ENCODE data around the gene TRMT1L. TPM values are rescaled to one million over a fixed set of nuclear protein-coding genes. Genes with fewer than 3 reads are reported as not detected.

The TRMT1L gene
- total and polyA plus RNA-seq, 9 donors: 11.0 to 14.2 (median 13.1) TPM

GRCh38 chr1:185157599-185158412 is 1.1 kb upstream of the TRMT1L start:
- Histone ChIP-seq H3K4me3 (ENCODE audit: low read length) (peak overlapping the region; percentile 95), H3K4me1 (ENCODE audit: control insufficient read depth, insufficient read depth, low read length) (peaks cover 8% of the 10 kb centered on the region), H3K36me3 (ENCODE audit: control insufficient read depth, insufficient read depth, low read length) (peaks cover 3% of the 10 kb centered on the region), H3K27me3 (ENCODE audit: control insufficient read depth, insufficient read depth, low read length) (no peaks in the 10 kb centered on the region), H3K27ac (ENCODE audit: low read length) (peak overlapping the region; percentile 98), H3K9me3 (replicated peaks; ENCODE audit: control insufficient read depth, low read depth, low read length) (no peaks in the 10 kb centered on the region)
- DNase-seq: peak; percentile 45
- 0% methylated on average over 5 of the region's 20 CpGs for WGBS (ENCODE audit: insufficient coverage)

GRCh38 chr1:185156288-185156853 is 382 bp downstream of the TRMT1L start:
- 1% methylated on average over 25 of the region's 30 CpGs for WGBS (ENCODE audit: insufficient coverage)
- H3K27me3 ChIP-seq (ENCODE audit: control insufficient read depth, insufficient read depth, low read length): no peaks in the 10 kb centered on the region
- no peaks in the 10 kb centered on the region for H3K9me3 ChIP-seq (replicated peaks; ENCODE audit: control insufficient read depth, low read depth, low read length)
- peaks cover 8% of the 10 kb centered on the region for H3K4me1 ChIP-seq (ENCODE audit: control insufficient read depth, insufficient read depth, low read length)
- H3K4me3 ChIP-seq (ENCODE audit: low read length): peak overlapping the region; percentile 95
- H3K27ac ChIP-seq (ENCODE audit: low read length): peak overlapping the region; percentile 100
- peaks cover 3% of the 10 kb centered on the region for H3K36me3 ChIP-seq (ENCODE audit: control insufficient read depth, insufficient read depth, low read length)
- DNase-seq: no peak

- no peaks in the 10 kb centered on the region for H3K9me3 ChIP-seq (replicated peaks; ENCODE audit: control insufficient read depth, low read depth, low read length)
- WGBS (ENCODE audit: insufficient coverage): 0% methylated on average over 6 of the region's 11 CpGs
- peak overlapping the region; percentile 95 for H3K4me3 ChIP-seq (ENCODE audit: low read length)
- peak overlapping the region; percentile 100 for H3K27ac ChIP-seq (ENCODE audit: low read length)
- peaks cover 4% of the 10 kb centered on the region for H3K36me3 ChIP-seq (ENCODE audit: control insufficient read depth, insufficient read depth, low read length)
- DNase-seq: peak; percentile 67
- H3K4me1 ChIP-seq (ENCODE audit: control insufficient read depth, insufficient read depth, low read length): peaks cover 8% of the 10 kb centered on the region
- no peaks in the 10 kb centered on the region for H3K27me3 ChIP-seq (ENCODE audit: control insufficient read depth, insufficient read depth, low read length)
These were observed 1.0 kb downstream of the TRMT1L start for GRCh38 chr1:185155600-185156287.

GRCh38 chr1:185154912-185155513 is 1.7 kb downstream of the TRMT1L start:
- H3K36me3 ChIP-seq (ENCODE audit: control insufficient read depth, insufficient read depth, low read length): peaks cover 6% of the 10 kb centered on the region
- no peak for DNase-seq
- WGBS (ENCODE audit: insufficient coverage): no CpG with 5 or more reads among the region's 2 CpGs
- H3K9me3 ChIP-seq (replicated peaks; ENCODE audit: control insufficient read depth, low read depth, low read length): no peaks in the 10 kb centered on the region
- H3K27ac ChIP-seq (ENCODE audit: low read length): peak overlapping the region; percentile 100
- peaks cover 8% of the 10 kb centered on the region for H3K4me1 ChIP-seq (ENCODE audit: control insufficient read depth, insufficient read depth, low read length)
- no peak overlapping the region for H3K4me3 ChIP-seq (ENCODE audit: low read length)
- no peaks in the 10 kb centered on the region for H3K27me3 ChIP-seq (ENCODE audit: control insufficient read depth, insufficient read depth, low read length)

- no peak overlapping the region for H3K4me3 ChIP-seq (ENCODE audit: low read length)
- peaks cover 2% of the 10 kb centered on the region for H3K4me1 ChIP-seq (ENCODE audit: control insufficient read depth, insufficient read depth, low read length)
- WGBS (ENCODE audit: insufficient coverage): no CpG with 5 or more reads among the region's 3 CpGs
- no peak overlapping the region for H3K27ac ChIP-seq (ENCODE audit: low read length)
- DNase-seq: peak; percentile 12
- peaks cover 14% of the 10 kb centered on the region for H3K36me3 ChIP-seq (ENCODE audit: control insufficient read depth, insufficient read depth, low read length)
- no peaks in the 10 kb centered on the region for H3K9me3 ChIP-seq (replicated peaks; ENCODE audit: control insufficient read depth, low read depth, low read length)
- no peaks in the 10 kb centered on the region for H3K27me3 ChIP-seq (ENCODE audit: control insufficient read depth, insufficient read depth, low read length)
These were observed 4.5 kb downstream of the TRMT1L start for GRCh38 chr1:185152187-185152767.

- no CpG with 5 or more reads among the region's 5 CpGs for WGBS (ENCODE audit: insufficient coverage)
- DNase-seq: no peak
- H3K27ac ChIP-seq (ENCODE audit: low read length): no peak overlapping the region
- no peaks in the 10 kb centered on the region for H3K27me3 ChIP-seq (ENCODE audit: control insufficient read depth, insufficient read depth, low read length)
- no peaks in the 10 kb centered on the region for H3K9me3 ChIP-seq (replicated peaks; ENCODE audit: control insufficient read depth, low read depth, low read length)
- peaks cover 2% of the 10 kb centered on the region for H3K4me1 ChIP-seq (ENCODE audit: control insufficient read depth, insufficient read depth, low read length)
- H3K36me3 ChIP-seq (ENCODE audit: control insufficient read depth, insufficient read depth, low read length): peaks cover 14% of the 10 kb centered on the region
- no peak overlapping the region for H3K4me3 ChIP-seq (ENCODE audit: low read length)
These were observed 5.5 kb downstream of the TRMT1L start for GRCh38 chr1:185151215-185151614.

- Histone ChIP-seq H3K9me3 (replicated peaks; ENCODE audit: control insufficient read depth, low read depth, low read length) (no peaks in the 10 kb centered on the region), H3K36me3 (ENCODE audit: control insufficient read depth, insufficient read depth, low read length) (peaks cover 12% of the 10 kb centered on the region), H3K4me1 (ENCODE audit: control insufficient read depth, insufficient read depth, low read length) (no peaks in the 10 kb centered on the region), H3K27me3 (ENCODE audit: control insufficient read depth, insufficient read depth, low read length) (no peaks in the 10 kb centered on the region), H3K27ac (ENCODE audit: low read length) (no peak overlapping the region), H3K4me3 (ENCODE audit: low read length) (no peak overlapping the region)
- no peak for DNase-seq
These were observed 12.5 kb downstream of the TRMT1L start for GRCh38 chr1:185144233-185144632.

- H3K4me3 ChIP-seq (ENCODE audit: low read length): no peak overlapping the region
- H3K36me3 ChIP-seq (ENCODE audit: control insufficient read depth, insufficient read depth, low read length): peaks cover 15% of the 10 kb centered on the region
- WGBS (ENCODE audit: insufficient coverage): no CpG with 5 or more reads among the region's 4 CpGs
These were observed 17.5 kb downstream of the TRMT1L start for GRCh38 chr1:185139246-185139645.

GRCh38 chr1:185137896-185138545 is 18.7 kb downstream of the TRMT1L start:
- Histone ChIP-seq H3K4me3 (ENCODE audit: low read length) (no peak overlapping the region), H3K9me3 (replicated peaks; ENCODE audit: control insufficient read depth, low read depth, low read length) (peaks cover 2% of the 10 kb centered on the region), H3K27me3 (ENCODE audit: control insufficient read depth, insufficient read depth, low read length) (no peaks in the 10 kb centered on the region), H3K36me3 (ENCODE audit: control insufficient read depth, insufficient read depth, low read length) (peaks cover 23% of the 10 kb centered on the region), H3K27ac (ENCODE audit: low read length) (no peak overlapping the region), H3K4me1 (ENCODE audit: control insufficient read depth, insufficient read depth, low read length) (no peaks in the 10 kb centered on the region)
- whole genome bisulfite sequencing (ENCODE audit: insufficient coverage): no CpG with 5 or more reads among the region's 1 CpG
- no peak for DNase-seq

More at GRCh38 chr1:185139246-185139645, 17.5 kb downstream of the TRMT1L start:
- DNase-seq: no peak
- Histone ChIP-seq H3K9me3 (replicated peaks; ENCODE audit: control insufficient read depth, low read depth, low read length) (no peaks in the 10 kb centered on the region), H3K27me3 (ENCODE audit: control insufficient read depth, insufficient read depth, low read length) (no peaks in the 10 kb centered on the region), H3K4me1 (ENCODE audit: control insufficient read depth, insufficient read depth, low read length) (no peaks in the 10 kb centered on the region), H3K27ac (ENCODE audit: low read length) (no peak overlapping the region)
